Measurements from ENCODE around the gene NDUFS8. TPM values are rescaled to one million over a fixed set of nuclear protein-coding genes. Genes with fewer than 3 reads are reported as not detected.

The NDUFS8 gene
- total RNA-seq, 1 donor from 2014 or later: 125 TPM

GRCh38 chr11:68077617-68078582, 47.4 kb downstream of the NDUFS8 start:
- TF ChIP-seq CTCF (IDR thresholded peaks at IDR 0.05; ENCODE audit: unreplicated experiment): no peak
- Mint-ChIP-seq H3K27ac (peak overlapping the region; percentile 8), H3K9me3 (ENCODE audit: low read depth) (no peaks in the 10 kb centered on the region), H3K36me3 (ENCODE audit: insufficient read depth) (peaks cover 9% of the 10 kb centered on the region), H3K27me3 (no peaks in the 10 kb centered on the region), H3K4me3 (ENCODE audit: low read depth) (no peak overlapping the region), H3K4me1 (ENCODE audit: low read depth) (peaks cover 2% of the 10 kb centered on the region)
- DNase-seq (ENCODE audit: low spot score, unreplicated experiment): no peak

GRCh38 chr11:68080860-68081259, 50.4 kb downstream of the NDUFS8 start:
- Mint-ChIP-seq H3K27ac (no peak overlapping the region), H3K4me3 (ENCODE audit: low read depth) (no peak overlapping the region), H3K27me3 (no peaks in the 10 kb centered on the region), H3K36me3 (ENCODE audit: insufficient read depth) (peaks cover 8% of the 10 kb centered on the region), H3K9me3 (ENCODE audit: low read depth) (no peaks in the 10 kb centered on the region), H3K4me1 (ENCODE audit: low read depth) (peaks cover 2% of the 10 kb centered on the region)
- no peak for DNase-seq (ENCODE audit: low spot score, unreplicated experiment)
- TF ChIP-seq CTCF (IDR thresholded peaks at IDR 0.05; ENCODE audit: unreplicated experiment): no peak

GRCh38 chr11:68081691-68082090, 51.2 kb downstream of the NDUFS8 start:
- no peak for DNase-seq (ENCODE audit: low spot score, unreplicated experiment)
- Mint-ChIP-seq H3K27me3 (no peaks in the 10 kb centered on the region), H3K27ac (no peak overlapping the region), H3K36me3 (ENCODE audit: insufficient read depth) (peaks cover 8% of the 10 kb centered on the region), H3K9me3 (ENCODE audit: low read depth) (no peaks in the 10 kb centered on the region), H3K4me1 (ENCODE audit: low read depth) (peaks cover 2% of the 10 kb centered on the region), H3K4me3 (ENCODE audit: low read depth) (no peak overlapping the region)
- TF ChIP-seq CTCF (IDR thresholded peaks at IDR 0.05; ENCODE audit: unreplicated experiment): no peak

GRCh38 chr11:68082481-68082880, 52.0 kb downstream of the NDUFS8 start:
- Mint-ChIP-seq H3K36me3 (ENCODE audit: insufficient read depth) (peaks cover 8% of the 10 kb centered on the region), H3K27ac (peak overlapping the region; percentile 16), H3K9me3 (ENCODE audit: low read depth) (no peaks in the 10 kb centered on the region), H3K4me1 (ENCODE audit: low read depth) (peaks cover 2% of the 10 kb centered on the region), H3K4me3 (ENCODE audit: low read depth) (no peak overlapping the region), H3K27me3 (no peaks in the 10 kb centered on the region)
- TF ChIP-seq CTCF (IDR thresholded peaks at IDR 0.05; ENCODE audit: unreplicated experiment): no peak
- no peak for DNase-seq (ENCODE audit: low spot score, unreplicated experiment)

GRCh38 chr11:68083517-68083916, 53.0 kb downstream of the NDUFS8 start:
- H3K27ac Mint-ChIP-seq: no peak overlapping the region
- peaks cover 2% of the 10 kb centered on the region for H3K4me1 Mint-ChIP-seq (ENCODE audit: low read depth)
- no peaks in the 10 kb centered on the region for H3K27me3 Mint-ChIP-seq
- H3K4me3 Mint-ChIP-seq (ENCODE audit: low read depth): no peak overlapping the region
- H3K9me3 Mint-ChIP-seq (ENCODE audit: low read depth): no peaks in the 10 kb centered on the region
- peaks cover 5% of the 10 kb centered on the region for H3K36me3 Mint-ChIP-seq (ENCODE audit: insufficient read depth)
- no peak for TF ChIP-seq CTCF (IDR thresholded peaks at IDR 0.05; ENCODE audit: unreplicated experiment)
- no peak for DNase-seq (ENCODE audit: low spot score, unreplicated experiment)

Small RNA genes within 50 kb of the gene (microRNA-seq; reads per million reads assigned to microRNA genes)
- 2.4 reads per million for gene MIR4691 (ENCODE audit: borderline number of aligned reads, unreplicated experiment)
- gene MIR6753 (ENCODE audit: borderline number of aligned reads, unreplicated experiment): not detected
- gene MIR7113 (ENCODE audit: borderline number of aligned reads, unreplicated experiment): 3.6 reads per million

Other genes starting within 250 kb of the NDUFS8 start
- 6.7 and 8.0 TPM in 2 replicates for gene UNC93B1, start 26.6 kb upstream of the NDUFS8 start, total RNA-seq
- gene ALDH3B1, start 20.4 kb upstream of the NDUFS8 start, total RNA-seq: not detected in 2 replicates
- gene TCIRG1, start 8.3 kb downstream of the NDUFS8 start, total RNA-seq: 33.6 and 35.5 TPM in 2 replicates
- 60.4 and 64.3 TPM in 2 replicates for gene CHKA, start 90.7 kb downstream of the NDUFS8 start, total RNA-seq
- 67.5 and 68.7 TPM in 2 replicates for gene KMT5B, start 182.6 kb downstream of the NDUFS8 start, total RNA-seq
- gene C11orf24, start 241.3 kb downstream of the NDUFS8 start, total RNA-seq: 35.1 and 35.3 TPM in 2 replicates

All from progenitor cell of endocrine pancreas (in vitro differentiated cells).